ENCODE results near the gene BCAM.

Gene BCAM

GRCh38 chr19:44783545-44783944 lies 25.4 kb upstream of the BCAM start:
- no peak overlapping the region for H3K4me3 ChIP-seq (ENCODE audit: low read depth, low read length)
- no peak for TF ChIP-seq CTCF (IDR thresholded peaks at IDR 0.05; ENCODE audit: low read depth, low read length, missing control alignments)
- no peak for DNase-seq (ENCODE audit: low read depth)

- TF ChIP-seq CTCF (IDR thresholded peaks at IDR 0.05; ENCODE audit: low read depth, low read length, missing control alignments) = no peak
- H3K4me3 ChIP-seq (ENCODE audit: low read depth, low read length) = no peak overlapping the region
- DNase-seq (ENCODE audit: low read depth) = no peak
These were observed 23.6 kb upstream of the BCAM start for GRCh38 chr19:44785271-44785670.

GRCh38 chr19:44785993-44786392 lies 22.9 kb upstream of the BCAM start:
- TF ChIP-seq CTCF (IDR thresholded peaks at IDR 0.05; ENCODE audit: low read depth, low read length, missing control alignments) = no peak
- no peak overlapping the region for H3K4me3 ChIP-seq (ENCODE audit: low read depth, low read length)
- no peak for DNase-seq (ENCODE audit: low read depth)

GRCh38 chr19:44788971-44789370 lies 19.9 kb upstream of the BCAM start:
- no peak for DNase-seq (ENCODE audit: low read depth)
- H3K4me3 ChIP-seq (ENCODE audit: low read depth, low read length) = no peak overlapping the region
- no peak for TF ChIP-seq CTCF (IDR thresholded peaks at IDR 0.05; ENCODE audit: low read depth, low read length, missing control alignments)

GRCh38 chr19:44789943-44790483 lies 18.9 kb upstream of the BCAM start:
- no peak for TF ChIP-seq CTCF (IDR thresholded peaks at IDR 0.05; ENCODE audit: low read depth, low read length, missing control alignments)
- no peak overlapping the region for H3K4me3 ChIP-seq (ENCODE audit: low read depth, low read length)
- DNase-seq (ENCODE audit: low read depth) = no peak

GRCh38 chr19:44792281-44792680 lies 16.6 kb upstream of the BCAM start:
- H3K4me3 ChIP-seq (ENCODE audit: low read depth, low read length) = no peak overlapping the region
- DNase-seq (ENCODE audit: low read depth) = no peak
- no peak for TF ChIP-seq CTCF (IDR thresholded peaks at IDR 0.05; ENCODE audit: low read depth, low read length, missing control alignments)

- no peak for TF ChIP-seq CTCF (IDR thresholded peaks at IDR 0.05; ENCODE audit: low read depth, low read length, missing control alignments)
- no peak for DNase-seq (ENCODE audit: low read depth)
- H3K4me3 ChIP-seq (ENCODE audit: low read depth, low read length) = no peak overlapping the region
These were observed 14.3 kb upstream of the BCAM start for GRCh38 chr19:44794610-44795009.
